GM12878 (cell line): ENCODE data around the gene MIAT. TPM values are rescaled to one million over a fixed set of nuclear protein-coding genes. Genes with fewer than 3 reads are reported as not detected.

ENCODE experiments used
- BHLHE40 ChIP-seq, 2 experiments: fragments of 450-650 bp in 1 of 2; IDR thresholded peaks; 2 replicates each; pipeline ENCODE4 v1.6.1; 2011 to 2017; ENCODE audit warnings: low read depth in 2 of 2, borderline replicate concordance in 1 of 2, improper control_type of control experiment in 1 of 2, low read length in 1 of 2, mild to moderate bottlenecking in 1 of 2
- CBX3 ChIP-seq: fragments of 200-600 bp; sonication (generic); IDR thresholded peaks from 2 replicates; pipeline ENCODE4 v1.6.1; 2016; ENCODE audit warnings: low read depth, borderline replicate concordance
- CBX5 ChIP-seq: sonication (generic); IDR thresholded peaks from 2 replicates; pipeline ENCODE4 v1.6.1; 2016; ENCODE audit warnings: low read depth, moderate library complexity, mild to moderate bottlenecking, inconsistent platforms
- CEBPB ChIP-seq, 2 experiments: fragments of 150-350 bp in 1 of 2; IDR thresholded peaks; 2 replicates each; pipeline ENCODE4 v1.6.1; 2012 to 2014; ENCODE audit warnings: low read depth in 2 of 2, low read length in 2 of 2, borderline replicate concordance in 1 of 2, inconsistent platforms in 1 of 2
- CHD4 ChIP-seq: fragments of 200-600 bp; sonication (generic); IDR thresholded peaks from 2 replicates; pipeline ENCODE4 v1.6.1; 2016; ENCODE audit warnings: mild to moderate bottlenecking
- GABPA ChIP-seq: IDR thresholded peaks from 2 replicates; pipeline ENCODE4 v1.6.1; 2014; ENCODE audit warnings: antibody characterized with exemption, low read depth, mild to moderate bottlenecking, inconsistent platforms
- LARP7 ChIP-seq: fragments of 450-650 bp; IDR thresholded peaks from 2 replicates; pipeline ENCODE4 v1.6.1; 2017; ENCODE audit warnings: mild to moderate bottlenecking
- MEF2B ChIP-seq: fragments of 450-650 bp; IDR thresholded peaks from 2 replicates; pipeline ENCODE4 v1.6.1; 2018; ENCODE audit warnings: mild to moderate bottlenecking, moderate library complexity; ENCODE audit not compliant: partially characterized antibody, poor library complexity, severe bottlenecking
- MTA2 ChIP-seq: fragments of 450-650 bp; IDR thresholded peaks from 2 replicates; pipeline ENCODE4 v1.6.1; 2016; ENCODE audit warnings: low read depth, mild to moderate bottlenecking, moderate library complexity
- NFXL1 ChIP-seq: fragments of 450-650 bp; IDR thresholded peaks from 2 replicates; pipeline ENCODE4 v1.6.1; 2017; ENCODE audit warnings: antibody characterized with exemption, mild to moderate bottlenecking, borderline replicate concordance
- NFYB ChIP-seq: IDR thresholded peaks from 2 replicates; pipeline ENCODE4 v1.6.1; 2011; ENCODE audit warnings: low read depth, mild to moderate bottlenecking, low read length, improper control_type of control experiment, moderate library complexity; ENCODE audit not compliant: insufficient read depth
- PKNOX1 ChIP-seq: fragments of 450-650 bp; IDR thresholded peaks from 2 replicates; pipeline ENCODE4 v1.6.1; 2016; ENCODE audit warnings: mild to moderate bottlenecking
- POLR2AphosphoS5 ChIP-seq: IDR thresholded peaks from 2 replicates; pipeline ENCODE4 v1.6.1; 2011; ENCODE audit warnings: mild to moderate bottlenecking, low read length, inconsistent platforms
- SIN3A ChIP-seq: IDR thresholded peaks from 2 replicates; pipeline ENCODE4 v1.6.1; 2012; ENCODE audit warnings: low read depth, low read length, improper control_type of control experiment
- SPI1 ChIP-seq: IDR thresholded peaks from 2 replicates; pipeline ENCODE4 v1.6.1; 2011; ENCODE audit warnings: low read depth, mild to moderate bottlenecking, low read length, moderate library complexity, borderline replicate concordance; ENCODE audit not compliant: insufficient read depth
- SRF ChIP-seq, 2 experiments: IDR thresholded peaks; 2 replicates each; pipeline ENCODE4 v1.6.1; 2011; ENCODE audit warnings: low read depth in 2 of 2, low read length in 2 of 2, mild to moderate bottlenecking in 1 of 2, moderate library complexity in 1 of 2
- TARDBP ChIP-seq: IDR thresholded peaks from 2 replicates; pipeline ENCODE4 v1.6.1; 2016; ENCODE audit warnings: borderline replicate concordance
- TCF12 ChIP-seq: IDR thresholded peaks from 2 replicates; pipeline ENCODE4 v1.6.1; 2011; ENCODE audit warnings: low read depth, mild to moderate bottlenecking, low read length
- polyA plus RNA-seq, 11 experiments: library from polyadenylated mRNA; depleted of rRNA in 4 of 11; unstranded in 6 of 11; stranded (reverse) in 5 of 11; fragments of >200 nt; fragmentation: Nextera tagmentation in 4 of 11; fragmentation: Illumina TruSeq in 1 of 11; extraction: Ambion mirVana in 4 of 11; extraction: Trizol in 1 of 11; gene quantifications; 1 replicate in 1 of 11; 2 replicates in 10 of 11; pipeline versions ENCODE4 v1.2.1 to v1.2.3, GENCODE V29; 2011 to 2016; ENCODE audit warnings: inconsistent platforms in 2 of 11, missing spikeins in 2 of 11, low read depth in 1 of 11
- total RNA-seq, 4 experiments: library from RNA; depleted of rRNA in 3 of 4; stranded (reverse); fragments of >200 nt in 3 of 4; fragmentation: Illumina TruSeq in 1 of 4; extraction: Trizol in 1 of 4; gene quantifications; 2 replicates each; pipeline versions ENCODE4 v1.2.1 to v1.2.3, GENCODE V29; 2013 to 2021
- TF ChIP-seq, protein P1 (sequence below): fragments of 450-650 bp; IDR thresholded peaks from 2 replicates; pipeline ENCODE4 v1.6.1; 2016; ENCODE audit warnings: mild to moderate bottlenecking, moderate library complexity, borderline replicate concordance
- TF ChIP-seq, protein P2 (sequence below): fragments of 450-650 bp; IDR thresholded peaks from 2 replicates; pipeline ENCODE4 v1.6.1; 2017; ENCODE audit warnings: low read depth, mild to moderate bottlenecking, moderate library complexity

MIAT gene
- total and polyA plus RNA-seq, 10 of the 15 experiments (the other 5 are each of a cell fraction or from before 2014, with no cell fraction given), result 0.39 to 13.7 (median 4.6) TPM

DNA sequence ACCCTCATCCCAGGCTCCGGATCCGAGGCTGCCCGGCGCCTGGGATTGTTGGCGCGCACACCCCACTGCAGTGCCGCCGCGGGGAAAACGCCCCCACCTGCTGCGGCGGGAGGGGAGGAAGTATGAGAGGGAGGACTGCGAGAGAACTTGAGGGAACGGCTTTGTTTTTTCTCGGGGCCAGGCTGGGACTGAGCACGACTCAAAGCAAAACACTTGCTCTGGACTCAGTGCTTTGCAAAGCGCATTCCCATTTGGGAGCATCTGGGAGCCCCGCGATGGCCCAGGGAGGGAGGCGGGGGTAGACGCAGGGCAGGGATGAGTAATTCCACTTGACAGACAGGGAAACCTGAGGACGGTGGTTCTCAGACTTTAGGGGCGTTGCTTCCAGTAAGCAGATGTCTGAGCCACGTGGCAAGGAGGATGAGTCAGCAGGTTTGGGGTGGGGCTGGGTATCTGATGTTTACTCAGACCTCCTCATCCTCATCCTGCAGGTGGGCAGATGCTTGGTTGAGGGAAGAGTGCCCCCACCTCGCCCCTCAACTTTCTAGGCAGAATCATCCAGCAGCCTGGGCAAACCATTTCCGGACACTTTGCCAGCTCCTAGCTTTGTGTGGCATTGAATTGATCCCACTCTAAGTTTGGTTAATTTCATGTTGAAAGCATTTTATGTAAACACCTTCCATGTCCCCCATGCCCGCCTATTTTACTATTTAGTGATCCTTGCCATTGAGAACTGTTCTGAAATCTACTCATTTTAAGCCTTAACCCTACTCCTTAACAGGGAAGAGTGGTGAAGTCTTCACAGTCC is 1.5 kb downstream of the MIAT start (continued):
- TF ChIP-seq, protein P1, sequence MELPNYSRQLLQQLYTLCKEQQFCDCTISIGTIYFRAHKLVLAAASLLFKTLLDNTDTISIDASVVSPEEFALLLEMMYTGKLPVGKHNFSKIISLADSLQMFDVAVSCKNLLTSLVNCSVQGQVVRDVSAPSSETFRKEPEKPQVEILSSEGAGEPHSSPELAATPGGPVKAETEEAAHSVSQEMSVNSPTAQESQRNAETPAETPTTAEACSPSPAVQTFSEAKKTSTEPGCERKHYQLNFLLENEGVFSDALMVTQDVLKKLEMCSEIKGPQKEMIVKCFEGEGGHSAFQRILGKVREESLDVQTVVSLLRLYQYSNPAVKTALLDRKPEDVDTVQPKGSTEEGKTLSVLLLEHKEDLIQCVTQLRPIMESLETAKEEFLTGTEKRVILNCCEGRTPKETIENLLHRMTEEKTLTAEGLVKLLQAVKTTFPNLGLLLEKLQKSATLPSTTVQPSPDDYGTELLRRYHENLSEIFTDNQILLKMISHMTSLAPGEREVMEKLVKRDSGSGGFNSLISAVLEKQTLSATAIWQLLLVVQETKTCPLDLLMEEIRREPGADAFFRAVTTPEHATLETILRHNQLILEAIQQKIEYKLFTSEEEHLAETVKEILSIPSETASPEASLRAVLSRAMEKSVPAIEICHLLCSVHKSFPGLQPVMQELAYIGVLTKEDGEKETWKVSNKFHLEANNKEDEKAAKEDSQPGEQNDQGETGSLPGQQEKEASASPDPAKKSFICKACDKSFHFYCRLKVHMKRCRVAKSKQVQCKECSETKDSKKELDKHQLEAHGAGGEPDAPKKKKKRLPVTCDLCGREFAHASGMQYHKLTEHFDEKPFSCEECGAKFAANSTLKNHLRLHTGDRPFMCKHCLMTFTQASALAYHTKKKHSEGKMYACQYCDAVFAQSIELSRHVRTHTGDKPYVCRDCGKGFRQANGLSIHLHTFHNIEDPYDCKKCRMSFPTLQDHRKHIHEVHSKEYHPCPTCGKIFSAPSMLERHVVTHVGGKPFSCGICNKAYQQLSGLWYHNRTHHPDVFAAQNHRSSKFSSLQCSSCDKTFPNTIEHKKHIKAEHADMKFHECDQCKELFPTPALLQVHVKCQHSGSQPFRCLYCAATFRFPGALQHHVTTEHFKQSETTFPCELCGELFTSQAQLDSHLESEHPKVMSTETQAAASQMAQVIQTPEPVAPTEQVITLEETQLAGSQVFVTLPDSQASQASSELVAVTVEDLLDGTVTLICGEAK, result no peak
- TF ChIP-seq PKNOX1 (peak; percentile 93), POLR2AphosphoS5 (no peak), CEBPB (IDR thresholded peaks at IDR 0.05; ENCODE audit: borderline replicate concordance in 1 of 2, low read depth in 2 of 2, low read length in 2 of 2) (no peak), SPI1 (no peak), NFXL1 (no peak), SIN3A (peak; percentile 56; the same call in 1 of the 2 replicates), CBX3 (no peak), MTA2 (no peak), TCF12 (no peak), TARDBP (no peak), BHLHE40 (IDR thresholded peaks at IDR 0.05; ENCODE audit: borderline replicate concordance in 1 of 2, low read depth in 2 of 2, low read length in 1 of 2) (no peak), CHD4 (no peak), MEF2B (peak; percentile 10), CBX5 (no peak), LARP7 (no peak), SRF (IDR thresholded peaks at IDR 0.05; ENCODE audit: low read depth in 2 of 2, low read length in 2 of 2) (no peak), GABPA (no peak), NFYB (no peak)
- TF ChIP-seq, protein P2, sequence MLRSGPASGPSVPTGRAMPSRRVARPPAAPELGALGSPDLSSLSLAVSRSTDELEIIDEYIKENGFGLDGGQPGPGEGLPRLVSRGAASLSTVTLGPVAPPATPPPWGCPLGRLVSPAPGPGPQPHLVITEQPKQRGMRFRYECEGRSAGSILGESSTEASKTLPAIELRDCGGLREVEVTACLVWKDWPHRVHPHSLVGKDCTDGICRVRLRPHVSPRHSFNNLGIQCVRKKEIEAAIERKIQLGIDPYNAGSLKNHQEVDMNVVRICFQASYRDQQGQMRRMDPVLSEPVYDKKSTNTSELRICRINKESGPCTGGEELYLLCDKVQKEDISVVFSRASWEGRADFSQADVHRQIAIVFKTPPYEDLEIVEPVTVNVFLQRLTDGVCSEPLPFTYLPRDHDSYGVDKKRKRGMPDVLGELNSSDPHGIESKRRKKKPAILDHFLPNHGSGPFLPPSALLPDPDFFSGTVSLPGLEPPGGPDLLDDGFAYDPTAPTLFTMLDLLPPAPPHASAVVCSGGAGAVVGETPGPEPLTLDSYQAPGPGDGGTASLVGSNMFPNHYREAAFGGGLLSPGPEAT, result 0 out of 2 replicates have a peak, but pooled peaks have one; percentile 29
